Activated B cell treated with CpG ODN at 0.5 μM for 24 hours (primary cell): ENCODE measurements around the gene INCA1. TPM values are rescaled to one million over a fixed set of nuclear protein-coding genes. Genes with fewer than 3 reads are reported as not detected.

ENCODE experiments used
- ATAC-seq: fragments of 200-7000 bp; cut with Tn5 transposase; one replicate; pipeline ENCODE4 v1.10.0; 2021; ENCODE audit warnings: low read depth, mild to moderate bottlenecking, moderate library complexity
- CTCF ChIA-PET: fragments of 350-600 bp; sonication (Branson Sonifier 250); formaldehyde crosslinking; loops from one replicate; lab custom pipeline; 2021; ENCODE audit warnings: antibody characterized with exemption; lab: Charles Lee
- POLR2A ChIA-PET: fragments of 350-600 bp; sonication (Branson Sonifier 250); formaldehyde crosslinking; loops from one replicate; lab custom pipeline; 2021; ENCODE audit warnings: antibody characterized with exemption; lab: Charles Lee
- DNase-seq: peaks from one replicate; pipeline ENCODE4 v3.0.0; 2022
- H3K27ac Mint-ChIP-seq: one replicate; pipeline ENCODE4 v1.8.0; 2020; ENCODE audit warnings: mixed read lengths
- H3K27me3 Mint-ChIP-seq: one replicate; pipeline ENCODE4 v1.8.0; 2021; ENCODE audit warnings: mixed read lengths
- H3K36me3 Mint-ChIP-seq: one replicate; pipeline ENCODE4 v1.8.0; 2021; ENCODE audit warnings: low read depth, mixed read lengths
- H3K4me1 Mint-ChIP-seq: one replicate; pipeline ENCODE4 v1.8.0; 2021; ENCODE audit warnings: mixed read lengths
- H3K4me3 Mint-ChIP-seq: one replicate; pipeline ENCODE4 v1.8.0; 2020; ENCODE audit warnings: mild to moderate bottlenecking, mixed read lengths
- H3K9me3 Mint-ChIP-seq: one replicate; pipeline ENCODE4 v1.8.0; 2020; ENCODE audit warnings: mixed read lengths
- CTCF ChIP-seq: fragments of 200-600 bp; IDR thresholded peaks from one replicate; pipeline ENCODE4 v1.8.0; 2022; ENCODE audit warnings: antibody characterized with exemption, mild to moderate bottlenecking
- intact Hi-C: fragments of 100-400 bp; cut with micrococcal nuclease; formaldehyde crosslinking; loops from one replicate; pipeline ENCODE4 v1.15.1; 2024
- total RNA-seq: library from RNA; stranded (reverse); gene quantifications from 2 replicates; pipeline ENCODE4 v1.2.3, GENCODE V29; 2022

The INCA1 gene
- 0.17 and 0.44 TPM in 2 replicates for total RNA-seq

GRCh38 chr17:4997302-4998026, at the start of gene INCA1, which contains the start of gene KIF1C:
Gene INCA1 (minus strand): TSS chr17:4997522. CDS start chr17:4994437, 3,085 bp downstream.
Gene KIF1C (plus strand): TSS chr17:4997950. CDS start chr17:5000247, 2,297 bp downstream.
- intact Hi-C loops: loop anchor here (1.0 to 5.0 kb wide), 7 partner anchors 10 to 440 kb away; partner anchors contain the start of genes CAMTA2, MYBBP1A, RNF167 and SLC25A11
- peak; percentile 95 for DNase-seq
- peaks cover 25% of the 10 kb centered on the region for H3K36me3 Mint-ChIP-seq
- ChIA-PET POLR2A (interaction anchor here (0.6 to 3.7 kb wide), 18 partner anchors 9 to 853 kb away, joined by 3 to 36 read pairs (median 6); partner anchors contain the start of genes C17orf107, CAMTA2, ENO3 and PFN1), CTCF (interaction anchor here (1.0 to 1.1 kb wide), 3 partner anchors 10 to 28 kb away, joined by 3 to 4 read pairs (median 4); partner anchors contain the start of gene CAMTA2)
- no peaks in the 10 kb centered on the region for H3K27me3 Mint-ChIP-seq
- H3K4me3 Mint-ChIP-seq: peak within 1 kb of the TSS; percentile 85
- no peaks in the 10 kb centered on the region for H3K9me3 Mint-ChIP-seq
- peaks cover 20% of the 10 kb centered on the region for H3K4me1 Mint-ChIP-seq
- no peak for TF ChIP-seq CTCF
- peak within 1 kb of the TSS; percentile 90 for H3K27ac Mint-ChIP-seq
- ATAC-seq: peak; percentile 95

- no peaks in the 10 kb centered on the region for H3K27me3 Mint-ChIP-seq
- POLR2A ChIA-PET: interaction anchor here (0.6 to 1.2 kb wide), 4 partner anchors 14 to 491 kb away, joined by 3 to 11 read pairs (median 5); no protein-coding TSS in a partner anchor
- peaks cover 34% of the 10 kb centered on the region for H3K4me1 Mint-ChIP-seq
- CTCF ChIA-PET: no interaction called here
- H3K9me3 Mint-ChIP-seq: no peaks in the 10 kb centered on the region
- H3K4me3 Mint-ChIP-seq: no peak overlapping the region
- intact Hi-C loops: no loop called here
- ATAC-seq (no peak), DNase-seq (no peak)
- H3K36me3 Mint-ChIP-seq: no peaks in the 10 kb centered on the region
- no peak overlapping the region for H3K27ac Mint-ChIP-seq
- TF ChIP-seq CTCF: no peak
Measured at GRCh38 chr17:5045496-5045895, 48.2 kb upstream of the INCA1 start.

GRCh38 chr17:5044630-5045029, 47.3 kb upstream of the INCA1 start:
- H3K9me3 Mint-ChIP-seq: no peaks in the 10 kb centered on the region
- intact Hi-C loops: no loop called here
- H3K27ac Mint-ChIP-seq: no peak overlapping the region
- ATAC-seq: no peak
- ChIA-PET CTCF (no interaction called here), POLR2A (no interaction called here)
- DNase-seq: no peak
- no peak overlapping the region for H3K4me3 Mint-ChIP-seq
- H3K27me3 Mint-ChIP-seq: no peaks in the 10 kb centered on the region
- peaks cover 26% of the 10 kb centered on the region for H3K4me1 Mint-ChIP-seq
- H3K36me3 Mint-ChIP-seq: no peaks in the 10 kb centered on the region
- TF ChIP-seq CTCF: no peak

GRCh38 chr17:5043524-5043923, 46.2 kb upstream of the INCA1 start:
- Mint-ChIP-seq H3K27ac (no peak overlapping the region), H3K36me3 (no peaks in the 10 kb centered on the region), H3K4me1 (peaks cover 18% of the 10 kb centered on the region), H3K4me3 (no peak overlapping the region), H3K9me3 (no peaks in the 10 kb centered on the region), H3K27me3 (no peaks in the 10 kb centered on the region)
- TF ChIP-seq CTCF: no peak
- intact Hi-C loops: no loop called here
- DNase-seq: no peak
- ATAC-seq: no peak
- ChIA-PET POLR2A (interaction anchor here (0.5 kb wide), 1 partner anchor 130 kb away, joined by 3 read pairs; no protein-coding TSS in a partner anchor), CTCF (no interaction called here)
